Subcutaneous adipose tissue (tissue), 4 donors: Measurements from ENCODE around the gene SLC7A11. TPM values are rescaled to one million over a fixed set of nuclear protein-coding genes. Genes with fewer than 3 reads are reported as not detected.

Experiments used
- CTCF ChIP-seq: fragments of 450-650 bp; IDR thresholded peaks from one replicate; pipeline ENCODE4 v1.5.1; 2016; ENCODE audit warnings: low read depth, mild to moderate bottlenecking, control low read depth, antibody characterized with exemption, moderate library complexity
- total RNA-seq, 4 donors: library from RNA; depleted of rRNA; stranded (reverse); fragments of >200 nt; gene quantifications; one replicate each; pipeline ENCODE4 v1.1.0, GENCODE V29; 2016

SLC7A11 gene
- total RNA-seq, 4 donors from 2014 or later = 0.19 to 0.98 (median 0.54) TPM

- TF ChIP-seq CTCF = no peak
Observed at GRCh38 chr4:138161351-138161750, 80.8 kb downstream of the SLC7A11 start.

GRCh38 chr4:138158746-138159297, 83.3 kb downstream of the SLC7A11 start:
- TF ChIP-seq CTCF = no peak

GRCh38 chr4:138140879-138141278, 101.3 kb downstream of the SLC7A11 start:
- no peak for TF ChIP-seq CTCF

GRCh38 chr4:138138774-138139173, 103.4 kb downstream of the SLC7A11 start:
- no peak for TF ChIP-seq CTCF

GRCh38 chr4:138135610-138136009, 106.5 kb downstream of the SLC7A11 start:
- TF ChIP-seq CTCF = no peak

GRCh38 chr4:138118270-138118669, 123.9 kb downstream of the SLC7A11 start:
- TF ChIP-seq CTCF = no peak

GRCh38 chr4:138115053-138115452, 127.1 kb downstream of the SLC7A11 start:
- TF ChIP-seq CTCF = no peak

GRCh38 chr4:138114434-138114833, 127.7 kb downstream of the SLC7A11 start:
- TF ChIP-seq CTCF = no peak
